Activated T-helper 17 cell treated with anti-CD3 and anti-CD28 coated beads, Interleukin-2, amount 50 U/mL, for 72 hours (primary cell): Measurements from ENCODE around the gene FOCAD. TPM values are rescaled to one million over a fixed set of nuclear protein-coding genes. Genes with fewer than 3 reads are reported as not detected.

Experiments used
- ATAC-seq: fragments of 150-1000 bp; cut with Tn5 transposase; replicated peaks from 2 replicates; pipeline ENCODE4 v1.10.0; 2021; ENCODE audit warnings: mild to moderate bottlenecking, moderate library complexity
- H3K27ac Mint-ChIP-seq: one replicate; pipeline ENCODE4 v1.8.0; 2022; ENCODE audit warnings: mixed read lengths
- H3K27me3 Mint-ChIP-seq: one replicate; pipeline ENCODE4 v1.8.0; 2022; ENCODE audit warnings: mixed read lengths
- H3K36me3 Mint-ChIP-seq: one replicate; pipeline ENCODE4 v1.8.0; 2022; ENCODE audit warnings: low read depth, mild to moderate bottlenecking, mixed read lengths
- H3K4me1 Mint-ChIP-seq: one replicate; pipeline ENCODE4 v1.8.0; 2022; ENCODE audit warnings: mixed read lengths
- H3K4me3 Mint-ChIP-seq: one replicate; pipeline ENCODE4 v1.8.0; 2022; ENCODE audit warnings: mild to moderate bottlenecking, mixed read lengths
- H3K9me3 Mint-ChIP-seq: one replicate; pipeline ENCODE4 v1.8.0; 2022; ENCODE audit warnings: mixed read lengths
- total RNA-seq, 2 donors: library from RNA; stranded (reverse); gene quantifications; one replicate each; pipeline ENCODE4 v1.2.3, GENCODE V29; 2022

FOCAD gene
- total RNA-seq, 2 donors from 2014 or later = 21.6 to 33.8 TPM

GRCh38 chr9:21023861-21024260 lies 339.8 kb downstream of the FOCAD start:
- Mint-ChIP-seq H3K4me1 (peaks cover 5% of the 10 kb centered on the region), H3K27ac (no peak overlapping the region), H3K36me3 (peaks cover 62% of the 10 kb centered on the region), H3K27me3 (no peaks in the 10 kb centered on the region), H3K9me3 (no peaks in the 10 kb centered on the region), H3K4me3 (no peak overlapping the region)
- ATAC-seq = no peak

- H3K27ac Mint-ChIP-seq = no peak overlapping the region
- no peaks in the 10 kb centered on the region for H3K9me3 Mint-ChIP-seq
- H3K36me3 Mint-ChIP-seq = peaks cover 41% of the 10 kb centered on the region
- peaks cover 6% of the 10 kb centered on the region for H3K4me1 Mint-ChIP-seq
- H3K4me3 Mint-ChIP-seq = no peak overlapping the region
- no peaks in the 10 kb centered on the region for H3K27me3 Mint-ChIP-seq
- no peak for ATAC-seq
Observed at GRCh38 chr9:21027295-21027694, 343.2 kb downstream of the FOCAD start.

GRCh38 chr9:21028466-21028865 lies 344.4 kb downstream of the FOCAD start:
- no peaks in the 10 kb centered on the region for H3K27me3 Mint-ChIP-seq
- peak; percentile 36 for ATAC-seq
- peaks cover 17% of the 10 kb centered on the region for H3K4me1 Mint-ChIP-seq
- H3K36me3 Mint-ChIP-seq = peaks cover 34% of the 10 kb centered on the region
- peak overlapping the region; percentile 18 for H3K4me3 Mint-ChIP-seq
- no peaks in the 10 kb centered on the region for H3K9me3 Mint-ChIP-seq
- no peak overlapping the region for H3K27ac Mint-ChIP-seq

- Mint-ChIP-seq H3K9me3 (no peaks in the 10 kb centered on the region), H3K27me3 (no peaks in the 10 kb centered on the region), H3K4me1 (peaks cover 17% of the 10 kb centered on the region), H3K4me3 (no peak overlapping the region), H3K36me3 (peaks cover 23% of the 10 kb centered on the region), H3K27ac (no peak overlapping the region)
- no peak for ATAC-seq
Observed at GRCh38 chr9:21029661-21030060, 345.6 kb downstream of the FOCAD start.

- Mint-ChIP-seq H3K27me3 (no peaks in the 10 kb centered on the region), H3K4me1 (peaks cover 17% of the 10 kb centered on the region), H3K4me3 (no peak overlapping the region), H3K36me3 (peaks cover 18% of the 10 kb centered on the region), H3K27ac (no peak overlapping the region), H3K9me3 (no peaks in the 10 kb centered on the region)
- ATAC-seq = peak; percentile 83
Observed at GRCh38 chr9:21030389-21031035, 346.5 kb downstream of the FOCAD start.

- no peaks in the 10 kb centered on the region for H3K9me3 Mint-ChIP-seq
- ATAC-seq = peak; percentile 78
- peaks cover 17% of the 10 kb centered on the region for H3K4me1 Mint-ChIP-seq
- no peak within 1 kb of the TSS for H3K4me3 Mint-ChIP-seq
- peaks cover 12% of the 10 kb centered on the region for H3K36me3 Mint-ChIP-seq
- H3K27ac Mint-ChIP-seq = peak within 1 kb of the TSS; percentile 33
- H3K27me3 Mint-ChIP-seq = no peaks in the 10 kb centered on the region
Observed at GRCh38 chr9:21031091-21031807, 347.2 kb downstream of the FOCAD start, which contains the start of gene HACD4. Gene HACD4, minus strand, starts transcription at chr9:21031640. Its CDS starts 50 bp downstream, at chr9:21031590.

GRCh38 chr9:21031808-21032183 lies 347.7 kb downstream of the FOCAD start:
- no peaks in the 10 kb centered on the region for H3K27me3 Mint-ChIP-seq
- no peaks in the 10 kb centered on the region for H3K9me3 Mint-ChIP-seq
- no peak for ATAC-seq
- peak overlapping the region; percentile 33 for H3K27ac Mint-ChIP-seq
- H3K4me3 Mint-ChIP-seq = no peak overlapping the region
- H3K36me3 Mint-ChIP-seq = peaks cover 6% of the 10 kb centered on the region
- H3K4me1 Mint-ChIP-seq = peaks cover 15% of the 10 kb centered on the region

GRCh38 chr9:21037278-21037677 lies 353.2 kb downstream of the FOCAD start:
- Mint-ChIP-seq H3K4me3 (no peak overlapping the region), H3K27ac (no peak overlapping the region), H3K27me3 (no peaks in the 10 kb centered on the region), H3K4me1 (peaks cover 11% of the 10 kb centered on the region), H3K9me3 (no peaks in the 10 kb centered on the region), H3K36me3 (no peaks in the 10 kb centered on the region)
- ATAC-seq = no peak

- Mint-ChIP-seq H3K9me3 (no peaks in the 10 kb centered on the region), H3K4me3 (no peak overlapping the region), H3K27me3 (no peaks in the 10 kb centered on the region), H3K27ac (no peak overlapping the region), H3K4me1 (no peaks in the 10 kb centered on the region), H3K36me3 (no peaks in the 10 kb centered on the region)
- ATAC-seq = no peak
Observed at GRCh38 chr9:21039302-21039701, 355.2 kb downstream of the FOCAD start.

GRCh38 chr9:21042466-21042865 lies 358.4 kb downstream of the FOCAD start:
- no peak overlapping the region for H3K4me3 Mint-ChIP-seq
- no peaks in the 10 kb centered on the region for H3K9me3 Mint-ChIP-seq
- H3K36me3 Mint-ChIP-seq = no peaks in the 10 kb centered on the region
- no peaks in the 10 kb centered on the region for H3K4me1 Mint-ChIP-seq
- H3K27me3 Mint-ChIP-seq = no peaks in the 10 kb centered on the region
- no peak for ATAC-seq
- no peak overlapping the region for H3K27ac Mint-ChIP-seq

- no peaks in the 10 kb centered on the region for H3K27me3 Mint-ChIP-seq
- no peaks in the 10 kb centered on the region for H3K4me1 Mint-ChIP-seq
- H3K9me3 Mint-ChIP-seq = no peaks in the 10 kb centered on the region
- no peak for ATAC-seq
- no peaks in the 10 kb centered on the region for H3K36me3 Mint-ChIP-seq
- H3K27ac Mint-ChIP-seq = no peak overlapping the region
- H3K4me3 Mint-ChIP-seq = no peak overlapping the region
Observed at GRCh38 chr9:21043841-21044240, 359.8 kb downstream of the FOCAD start.

Other genes starting within 250 kb of the FOCAD start
- 10 to 100 TPM; 45.7 to 54.9 TPM for gene MLLT3, start 61.8 kb upstream of the FOCAD start, total RNA-seq